Calu3 (cell line): ENCODE results near the gene ASB18. TPM values are rescaled to one million over a fixed set of nuclear protein-coding genes. Genes with fewer than 3 reads are reported as not detected.

ENCODE experiments used
- BruUV-seq: library from RNA; stranded (reverse); fragments of 400-500 nt; replicated peaks from 2 replicates; lab custom pipeline; 2021; lab: Mats Ljungman, UMichigan
- CTCF ChIA-PET: fragments of 300-600 bp; sonication (Branson Sonifier 250); formaldehyde crosslinking; loops from one replicate; lab custom pipeline; 2022; ENCODE audit warnings: antibody characterized with exemption; lab: Charles Lee
- DNase-seq: peaks from one replicate; pipeline ENCODE4 v3.0.0; 2022
- H3K27ac Mint-ChIP-seq: one replicate; pipeline ENCODE4 v1.8.0; 2022; ENCODE audit warnings: mixed read lengths; ENCODE audit not compliant: unreplicated experiment
- H3K27me3 Mint-ChIP-seq: one replicate; pipeline ENCODE4 v1.8.0; 2022; ENCODE audit warnings: mixed read lengths; ENCODE audit not compliant: unreplicated experiment
- H3K36me3 Mint-ChIP-seq: one replicate; pipeline ENCODE4 v1.8.0; 2022; ENCODE audit warnings: mild to moderate bottlenecking, moderate library complexity, mixed read lengths; ENCODE audit not compliant: insufficient read depth, unreplicated experiment
- H3K4me1 Mint-ChIP-seq: one replicate; pipeline ENCODE4 v1.8.0; 2022; ENCODE audit warnings: mild to moderate bottlenecking, low read depth, mixed read lengths; ENCODE audit not compliant: unreplicated experiment
- H3K4me3 Mint-ChIP-seq: one replicate; pipeline ENCODE4 v1.8.0; 2022; ENCODE audit warnings: mild to moderate bottlenecking, low read depth, moderate library complexity, mixed read lengths; ENCODE audit not compliant: unreplicated experiment
- H3K9me3 Mint-ChIP-seq: one replicate; pipeline ENCODE4 v1.8.0; 2022; ENCODE audit warnings: low read depth, mixed read lengths; ENCODE audit not compliant: unreplicated experiment
- CTCF ChIP-seq: fragments of 200-600 bp; IDR thresholded peaks from one replicate; pipeline ENCODE4 v1.8.0; 2022; ENCODE audit warnings: antibody characterized with exemption; ENCODE audit not compliant: unreplicated experiment
- intact Hi-C: fragments of 100-400 bp; cut with micrococcal nuclease; formaldehyde crosslinking; loops from one replicate; pipeline ENCODE4 v1.10.0; 2022; ENCODE audit not compliant: unreplicated experiment
- total RNA-seq: library from RNA; stranded (reverse); gene quantifications from 2 replicates; pipeline ENCODE4 v1.2.3, GENCODE V29; 2022

ASB18 gene
- total RNA-seq, 1 experiment from 2014 or later = not detected

GRCh38 chr2:236167297-236168109, 96.7 kb downstream of the ASB18 start:
- no peak overlapping the region for H3K27ac Mint-ChIP-seq
- no TSS peak for BruUV-seq
- intact Hi-C loops = no loop called here
- H3K36me3 Mint-ChIP-seq = peaks cover 30% of the 10 kb centered on the region
- TF ChIP-seq CTCF = peak; percentile 31
- no peaks in the 10 kb centered on the region for H3K27me3 Mint-ChIP-seq
- CTCF ChIA-PET = no interaction called here
- no peaks in the 10 kb centered on the region for H3K4me1 Mint-ChIP-seq
- no peaks in the 10 kb centered on the region for H3K9me3 Mint-ChIP-seq
- peak; percentile 53 for DNase-seq
- H3K4me3 Mint-ChIP-seq = peak overlapping the region; percentile 93

GRCh38 chr2:236166796-236167296, 97.4 kb downstream of the ASB18 start:
- BruUV-seq = no TSS peak
- intact Hi-C loops = no loop called here
- peak; percentile 26 for DNase-seq
- no peaks in the 10 kb centered on the region for H3K27me3 Mint-ChIP-seq
- peak overlapping the region; percentile 93 for H3K4me3 Mint-ChIP-seq
- H3K9me3 Mint-ChIP-seq = no peaks in the 10 kb centered on the region
- no peak for TF ChIP-seq CTCF
- CTCF ChIA-PET = no interaction called here
- no peaks in the 10 kb centered on the region for H3K4me1 Mint-ChIP-seq
- H3K36me3 Mint-ChIP-seq = peaks cover 30% of the 10 kb centered on the region
- H3K27ac Mint-ChIP-seq = peak overlapping the region; percentile 33

- TF ChIP-seq CTCF = no peak
- no TSS peak for BruUV-seq
- intact Hi-C loops = no loop called here
- Mint-ChIP-seq H3K4me3 (peak overlapping the region; percentile 93), H3K27me3 (no peaks in the 10 kb centered on the region), H3K36me3 (peaks cover 30% of the 10 kb centered on the region), H3K27ac (peak overlapping the region; percentile 33), H3K4me1 (no peaks in the 10 kb centered on the region), H3K9me3 (no peaks in the 10 kb centered on the region)
- CTCF ChIA-PET = no interaction called here
- no peak for DNase-seq
Measured at GRCh38 chr2:236165842-236166795, 98.1 kb downstream of the ASB18 start.
